ENCODE data around the gene FRMD1.

DNA sequence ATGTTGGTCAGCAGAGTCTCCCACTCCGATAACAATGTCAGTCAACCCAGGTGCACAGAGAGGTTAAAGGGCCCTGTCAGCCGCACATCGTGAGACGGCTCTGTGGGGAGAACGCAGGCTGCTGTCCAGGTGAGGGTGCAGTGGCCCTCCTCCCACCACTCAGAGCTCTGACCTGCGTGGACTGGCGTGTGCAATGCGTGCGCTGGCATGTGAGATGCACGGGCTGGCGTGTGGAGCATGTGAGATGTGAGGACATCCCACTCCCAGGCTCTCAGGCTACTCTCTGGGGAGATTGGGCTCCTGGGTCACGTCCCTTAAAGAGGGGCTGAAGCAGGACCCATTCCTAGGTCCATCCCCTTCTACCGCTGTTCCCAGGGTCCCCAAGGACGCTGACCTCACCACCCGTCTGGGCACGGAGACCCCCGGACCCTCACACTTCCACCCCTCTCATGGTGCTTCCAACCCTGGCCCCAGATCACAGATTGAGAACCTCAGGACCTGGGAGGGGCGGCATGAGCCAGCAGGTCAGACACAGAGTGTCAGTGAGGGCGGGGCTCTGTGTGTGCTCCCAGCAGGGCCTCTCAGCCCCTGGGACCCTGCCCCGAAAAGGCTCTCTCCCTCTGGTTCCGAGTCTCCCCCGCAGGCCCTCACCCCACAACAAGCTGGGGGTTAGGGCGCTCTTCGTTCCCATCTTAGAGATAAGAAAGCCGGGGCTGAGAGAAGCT lies 8.6 kb upstream of the FRMD1 start:
- TF ChIP-seq, protein P1, sequence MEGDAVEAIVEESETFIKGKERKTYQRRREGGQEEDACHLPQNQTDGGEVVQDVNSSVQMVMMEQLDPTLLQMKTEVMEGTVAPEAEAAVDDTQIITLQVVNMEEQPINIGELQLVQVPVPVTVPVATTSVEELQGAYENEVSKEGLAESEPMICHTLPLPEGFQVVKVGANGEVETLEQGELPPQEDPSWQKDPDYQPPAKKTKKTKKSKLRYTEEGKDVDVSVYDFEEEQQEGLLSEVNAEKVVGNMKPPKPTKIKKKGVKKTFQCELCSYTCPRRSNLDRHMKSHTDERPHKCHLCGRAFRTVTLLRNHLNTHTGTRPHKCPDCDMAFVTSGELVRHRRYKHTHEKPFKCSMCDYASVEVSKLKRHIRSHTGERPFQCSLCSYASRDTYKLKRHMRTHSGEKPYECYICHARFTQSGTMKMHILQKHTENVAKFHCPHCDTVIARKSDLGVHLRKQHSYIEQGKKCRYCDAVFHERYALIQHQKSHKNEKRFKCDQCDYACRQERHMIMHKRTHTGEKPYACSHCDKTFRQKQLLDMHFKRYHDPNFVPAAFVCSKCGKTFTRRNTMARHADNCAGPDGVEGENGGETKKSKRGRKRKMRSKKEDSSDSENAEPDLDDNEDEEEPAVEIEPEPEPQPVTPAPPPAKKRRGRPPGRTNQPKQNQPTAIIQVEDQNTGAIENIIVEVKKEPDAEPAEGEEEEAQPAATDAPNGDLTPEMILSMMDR (IDR thresholded peaks at IDR 0.05; ENCODE audit: low read depth, low read length, poor library complexity, severe bottlenecking): no peak
- no peak for TF ChIP-seq EZH2phosphoT487 (IDR thresholded peaks at IDR 0.05; ENCODE audit: borderline replicate concordance, low read length)

Data from DOHH2 (cell line).